Skeletal muscle tissue (tissue), 4 donors: ENCODE measurements around the gene LSG1. TPM values are rescaled to one million over a fixed set of nuclear protein-coding genes. Genes with fewer than 3 reads are reported as not detected.

Experiments used
- H3K27ac ChIP-seq: one replicate; pipeline ENCODE4 v1.7.0; 2013; ENCODE audit warnings: mild to moderate bottlenecking, low read depth, low read length, inconsistent platforms
- H3K27me3 ChIP-seq, 3 donors: one replicate each; pipeline ENCODE4 v1.7.0; 2013; ENCODE audit warnings: low read length in 3 of 3; ENCODE audit not compliant: control insufficient read depth in 3 of 3, insufficient read depth in 3 of 3
- H3K36me3 ChIP-seq, 3 donors: one replicate each; pipeline ENCODE4 v1.7.0; 2013; ENCODE audit warnings: low read length in 3 of 3; ENCODE audit not compliant: control insufficient read depth in 3 of 3, insufficient read depth in 3 of 3
- H3K4me1 ChIP-seq, 3 donors: one replicate each; pipeline ENCODE4 v1.7.0; 2013; ENCODE audit warnings: low read length in 3 of 3, mild to moderate bottlenecking in 3 of 3; ENCODE audit not compliant: control insufficient read depth in 3 of 3, insufficient read depth in 3 of 3
- H3K4me3 ChIP-seq, 3 donors: one replicate each; pipeline ENCODE4 v1.7.0; 2013; ENCODE audit warnings: low read length in 3 of 3
- H3K9ac ChIP-seq, 3 donors: one replicate each; pipeline ENCODE4 v1.7.0; 2013; ENCODE audit warnings: low read length in 3 of 3, mild to moderate bottlenecking in 3 of 3, moderate library complexity in 2 of 3, low read depth in 1 of 3
- H3K9me3 ChIP-seq, 3 donors: one replicate each; pipeline ENCODE4 v1.7.0; 2013; ENCODE audit warnings: low read length in 3 of 3; ENCODE audit not compliant: control insufficient read depth in 3 of 3
- total RNA-seq: library from RNA; depleted of rRNA; stranded (reverse); fragments of >200 nt; gene quantifications from one replicate; pipeline ENCODE4 v1.2.3, GENCODE V29; 2014
- donor health status: Osteomylitis.

LSG1 gene
- total RNA-seq, 1 donor from 2014 or later = 36.5 TPM

DNA sequence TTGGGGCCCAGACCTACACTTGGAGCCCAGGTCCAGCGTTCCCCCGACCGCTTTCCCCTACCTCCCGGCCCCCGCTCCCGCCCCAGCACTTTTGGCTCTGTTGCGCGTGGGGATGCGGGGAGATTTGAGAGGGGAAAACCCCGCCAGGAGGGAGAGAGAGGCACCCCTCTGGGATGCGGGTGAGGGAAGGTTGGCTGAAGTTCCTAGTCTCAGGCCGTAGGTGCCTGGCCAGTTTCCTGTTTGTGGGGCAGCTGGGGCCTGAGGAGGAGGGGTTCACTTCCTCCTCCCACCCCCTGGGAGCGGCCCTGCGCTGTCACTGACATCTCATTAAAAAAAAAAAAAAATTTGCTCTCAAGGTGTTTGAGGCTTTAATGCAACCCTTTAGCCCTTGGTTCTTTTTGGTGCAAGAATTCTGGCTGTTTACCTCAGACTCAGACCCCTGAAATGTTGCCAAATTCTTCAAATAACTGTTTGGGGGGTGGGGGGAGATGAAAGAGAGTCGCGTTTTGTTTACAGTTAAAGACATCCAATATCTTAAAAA, 16.3 kb upstream of the LSG1 start:
- no peaks in the 10 kb centered on the region for H3K9me3 ChIP-seq
- peaks cover 0 to 8% (median 0%) of the 10 kb centered on the region in 3 donors for H3K36me3 ChIP-seq
- H3K4me1 ChIP-seq = peaks cover 41 to 48% (median 48%) of the 10 kb centered on the region in 3 donors
- peak overlapping the region; percentile 83 to 89 (median 88) for H3K4me3 ChIP-seq
- peak overlapping the region; percentile 34 for H3K27ac ChIP-seq
- no peaks in the 10 kb centered on the region for H3K27me3 ChIP-seq
- H3K9ac ChIP-seq = peak overlapping the region in 2 of 3 donors; percentile 80 to 93

DNA sequence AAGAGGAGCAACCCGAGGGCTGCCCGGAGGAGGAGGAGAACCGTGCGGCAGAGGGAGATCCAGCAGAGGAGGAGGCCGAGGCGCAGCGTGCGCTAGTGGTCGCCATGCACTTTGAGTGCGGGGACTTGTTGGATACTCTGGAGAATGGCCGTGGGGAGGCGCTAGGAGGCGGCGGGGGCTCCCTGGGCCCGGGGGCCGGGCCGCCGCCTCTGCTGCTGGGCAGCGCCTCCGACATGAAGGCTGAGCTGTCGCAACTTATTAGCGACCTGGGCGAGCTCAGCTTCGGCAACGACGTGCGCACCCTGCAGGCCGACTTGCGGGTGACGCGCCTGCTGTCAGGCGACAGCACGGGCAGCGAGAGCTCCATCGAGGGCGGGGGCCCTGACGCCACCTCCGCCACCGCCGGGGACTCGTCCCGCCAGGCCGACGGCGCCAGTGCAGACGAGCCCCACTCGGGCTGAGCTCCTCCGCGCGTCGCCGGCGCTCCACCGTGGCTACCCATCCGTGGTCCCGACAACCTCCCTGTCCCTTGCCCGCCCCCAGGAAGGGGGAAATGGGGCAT, 15.7 kb upstream of the LSG1 start:
- no peaks in the 10 kb centered on the region for H3K9me3 ChIP-seq
- peak overlapping the region; percentile 83 to 89 (median 88) for H3K4me3 ChIP-seq
- peak overlapping the region; percentile 34 for H3K27ac ChIP-seq
- peaks cover 46 to 53% (median 53%) of the 10 kb centered on the region in 3 donors for H3K4me1 ChIP-seq
- H3K27me3 ChIP-seq = no peaks in the 10 kb centered on the region
- H3K36me3 ChIP-seq = peaks cover 0 to 8% (median 0%) of the 10 kb centered on the region in 3 donors
- H3K9ac ChIP-seq = peak overlapping the region in 2 of 3 donors; percentile 80 to 93

DNA sequence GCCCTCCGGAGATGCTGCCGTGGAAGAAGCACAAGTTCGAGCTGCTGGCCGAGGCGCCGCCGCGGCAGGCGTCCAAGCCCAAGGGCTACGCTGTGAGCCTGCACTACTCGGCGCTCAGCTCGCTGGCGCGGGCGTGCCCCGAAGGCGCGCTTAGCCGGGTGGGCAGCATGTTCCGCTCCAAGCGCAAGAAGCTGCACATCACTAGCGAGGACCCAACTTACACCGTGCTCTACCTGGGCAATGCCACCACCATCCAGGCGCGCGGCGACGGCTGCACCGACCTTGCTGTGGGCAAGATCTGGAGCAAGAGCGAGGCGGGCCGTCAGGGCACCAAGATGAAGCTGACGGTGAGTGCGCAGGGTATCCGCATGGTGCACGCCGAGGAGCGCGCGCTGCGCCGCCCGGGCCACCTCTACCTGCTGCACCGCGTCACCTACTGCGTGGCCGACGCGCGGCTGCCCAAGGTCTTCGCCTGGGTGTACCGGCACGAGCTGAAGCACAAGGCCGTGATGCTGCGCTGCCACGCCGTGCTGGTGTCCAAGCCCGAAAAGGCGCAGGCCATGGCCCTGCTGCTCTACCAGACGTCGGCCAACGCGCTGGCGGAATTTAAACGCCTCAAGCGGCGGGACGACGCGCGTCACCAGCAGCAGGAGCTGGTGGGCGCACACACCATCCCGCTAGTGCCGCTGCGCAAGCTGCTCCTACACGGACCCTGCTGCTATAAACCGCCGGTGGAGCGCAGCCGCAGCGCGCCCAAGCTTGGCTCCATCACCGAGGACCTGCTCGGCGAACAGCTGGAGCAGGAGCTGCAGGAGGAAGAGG, 15.0 kb upstream of the LSG1 start:
- Histone ChIP-seq H3K4me1 (peaks cover 50 to 58% (median 58%) of the 10 kb centered on the region in 3 donors), H3K27ac (peak overlapping the region; percentile 68)

DNA sequence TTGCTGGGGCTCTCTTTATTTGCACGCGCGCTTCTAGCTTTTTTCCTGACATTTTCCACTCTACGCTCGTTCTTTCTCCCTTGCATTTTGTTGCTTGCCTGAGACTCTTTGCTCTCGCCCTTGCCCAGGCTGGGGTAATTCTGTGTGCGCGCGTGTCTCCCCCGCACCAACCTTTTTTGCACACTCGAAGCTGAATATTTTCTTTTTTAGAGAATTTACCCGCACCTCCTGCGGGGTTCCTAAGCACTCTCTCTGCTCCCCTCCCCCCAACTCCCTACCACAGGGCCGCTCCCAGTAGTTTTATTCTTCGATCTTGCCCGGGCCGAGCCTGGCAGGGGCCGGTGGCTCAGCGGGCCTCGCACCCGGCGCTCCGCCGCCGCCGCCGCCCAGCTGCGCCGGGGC, 14.4 kb upstream of the LSG1 start:
- Histone ChIP-seq H3K9me3 (no peaks in the 10 kb centered on the region), H3K4me1 (peaks cover 48 to 56% (median 55%) of the 10 kb centered on the region in 3 donors), H3K36me3 (peaks cover 0 to 8% (median 0%) of the 10 kb centered on the region in 3 donors), H3K4me3 (peak overlapping the region; percentile 83 to 89 (median 88)), H3K27ac (peak overlapping the region; percentile 68), H3K9ac (peak overlapping the region; percentile 74 to 93 (median 80)), H3K27me3 (no peaks in the 10 kb centered on the region)

More for the DNA sequence above, 15.0 kb upstream of the LSG1 start:
- H3K4me3 ChIP-seq = peak overlapping the region; percentile 83 to 89 (median 88)
- H3K9ac ChIP-seq = peak overlapping the region; percentile 74 to 93 (median 80)
- peaks cover 0 to 8% (median 0%) of the 10 kb centered on the region in 3 donors for H3K36me3 ChIP-seq
- H3K27me3 ChIP-seq = no peaks in the 10 kb centered on the region
- H3K9me3 ChIP-seq = no peaks in the 10 kb centered on the region

DNA sequence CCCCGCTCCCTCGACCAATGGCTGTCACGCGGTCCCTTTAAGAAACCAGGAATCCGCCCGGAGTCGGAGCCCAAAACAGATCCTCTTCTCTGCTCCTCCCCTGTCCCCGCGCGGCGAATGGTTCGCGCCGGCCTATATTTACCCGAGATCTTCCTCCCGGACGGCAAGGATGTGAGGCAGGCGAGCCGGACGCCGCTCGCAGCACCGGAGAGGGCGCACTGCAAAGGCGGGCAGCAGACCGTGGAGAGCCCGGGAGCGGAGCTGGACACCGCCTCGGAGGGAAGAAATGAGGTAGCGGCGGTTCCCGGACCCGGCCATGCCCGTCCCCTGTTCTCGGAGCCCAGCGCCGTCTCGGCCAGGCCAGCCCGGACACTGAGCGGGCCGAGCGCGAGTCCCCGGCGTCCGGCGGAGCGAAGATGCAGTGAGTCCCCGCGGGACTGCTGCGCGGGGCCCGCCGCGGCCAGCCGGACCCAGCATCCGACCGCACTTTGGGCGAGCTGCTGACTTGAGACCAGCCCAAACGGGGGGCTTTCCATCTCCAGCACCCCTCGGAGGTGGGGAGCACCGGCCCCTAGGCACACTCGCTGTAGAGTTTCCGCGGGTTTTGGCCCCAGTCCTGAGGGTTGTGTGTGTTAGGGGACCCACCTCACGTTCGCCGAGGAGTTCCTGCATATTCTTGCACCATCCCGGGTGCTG, 13.9 kb upstream of the LSG1 start, which contains the start of gene FAM43A:
Gene FAM43A, plus strand, starts transcription at position 166 of the 696 bp plus-strand sequence. CDS start 944 bp downstream, outside the sequence.
- H3K36me3 ChIP-seq = peaks cover 0 to 8% (median 0%) of the 10 kb centered on the region in 3 donors
- H3K4me1 ChIP-seq = peaks cover 43 to 51% (median 51%) of the 10 kb centered on the region in 3 donors
- peak within 1 kb of the TSS; percentile 83 to 89 (median 88) for H3K4me3 ChIP-seq
- peak within 1 kb of the TSS; percentile 74 to 93 (median 80) for H3K9ac ChIP-seq
- no peaks in the 10 kb centered on the region for H3K27me3 ChIP-seq
- H3K9me3 ChIP-seq = no peaks in the 10 kb centered on the region
- peak within 1 kb of the TSS; percentile 68 for H3K27ac ChIP-seq

DNA sequence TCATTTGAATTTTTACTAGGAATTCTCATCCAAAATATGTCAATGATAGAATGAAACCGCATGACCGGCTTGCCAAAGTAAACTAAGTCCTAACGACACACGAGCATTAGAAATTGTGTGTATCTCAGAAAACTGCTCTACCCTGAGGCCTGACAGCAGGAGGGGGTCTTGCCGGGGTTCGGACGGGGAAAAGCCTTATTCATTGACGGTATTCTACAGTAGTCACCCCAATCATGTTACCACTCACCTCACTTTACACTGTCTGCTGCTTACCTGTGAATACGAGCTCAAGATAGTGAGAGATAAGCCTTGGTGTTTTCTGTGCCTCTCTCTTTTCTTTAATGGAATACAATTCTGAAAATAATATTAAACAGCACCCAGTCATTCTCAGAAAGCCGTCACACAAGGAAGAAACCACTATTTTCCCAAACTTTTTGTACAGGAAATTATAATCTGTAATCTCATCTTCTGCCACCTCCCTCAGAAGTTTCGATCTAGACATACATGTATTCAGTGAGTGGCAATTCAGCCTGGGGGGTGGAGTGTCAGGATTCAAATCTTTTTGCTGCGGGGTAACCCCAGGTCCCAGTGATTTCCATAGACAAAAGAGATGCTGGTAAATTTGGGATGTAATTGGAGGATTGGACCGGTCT, 13.2 kb upstream of the LSG1 start:
- peaks cover 0 to 8% (median 0%) of the 10 kb centered on the region in 3 donors for H3K36me3 ChIP-seq
- no peak overlapping the region for H3K9ac ChIP-seq
- H3K27ac ChIP-seq = peak overlapping the region; percentile 68
- H3K4me3 ChIP-seq = peak overlapping the region in 2 of 3 donors; percentile 49 to 83
- no peaks in the 10 kb centered on the region for H3K27me3 ChIP-seq
- no peaks in the 10 kb centered on the region for H3K9me3 ChIP-seq
- peaks cover 37 to 45% (median 44%) of the 10 kb centered on the region in 3 donors for H3K4me1 ChIP-seq

DNA sequence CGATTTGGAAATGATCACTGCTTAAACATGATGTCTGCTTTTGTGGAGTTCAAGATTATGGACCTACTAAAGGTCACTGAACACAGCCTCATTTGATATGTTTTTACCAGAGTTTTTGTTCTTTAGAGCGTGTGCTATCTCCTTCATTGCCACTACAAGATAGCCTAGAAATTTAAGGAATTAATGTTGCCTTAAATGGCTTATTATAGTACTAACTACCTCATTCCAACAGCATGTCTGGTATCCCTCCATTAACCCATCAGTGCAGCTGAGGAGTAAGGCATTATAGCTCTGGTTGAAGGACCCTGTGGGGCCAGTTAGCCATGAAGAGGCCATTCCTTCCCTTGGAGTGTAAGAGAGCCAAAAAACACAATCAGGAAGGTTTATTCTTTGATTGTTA, 11.4 kb upstream of the LSG1 start:
- peaks cover 0 to 6% (median 0%) of the 10 kb centered on the region in 3 donors for H3K36me3 ChIP-seq
- peaks cover 32 to 37% (median 35%) of the 10 kb centered on the region in 3 donors for H3K4me1 ChIP-seq
- peak overlapping the region in 1 of 3 donors; percentile 3 for H3K9ac ChIP-seq
- no peak overlapping the region for H3K4me3 ChIP-seq
- no peaks in the 10 kb centered on the region for H3K27me3 ChIP-seq
- H3K9me3 ChIP-seq = no peaks in the 10 kb centered on the region
- no peak overlapping the region for H3K27ac ChIP-seq

DNA sequence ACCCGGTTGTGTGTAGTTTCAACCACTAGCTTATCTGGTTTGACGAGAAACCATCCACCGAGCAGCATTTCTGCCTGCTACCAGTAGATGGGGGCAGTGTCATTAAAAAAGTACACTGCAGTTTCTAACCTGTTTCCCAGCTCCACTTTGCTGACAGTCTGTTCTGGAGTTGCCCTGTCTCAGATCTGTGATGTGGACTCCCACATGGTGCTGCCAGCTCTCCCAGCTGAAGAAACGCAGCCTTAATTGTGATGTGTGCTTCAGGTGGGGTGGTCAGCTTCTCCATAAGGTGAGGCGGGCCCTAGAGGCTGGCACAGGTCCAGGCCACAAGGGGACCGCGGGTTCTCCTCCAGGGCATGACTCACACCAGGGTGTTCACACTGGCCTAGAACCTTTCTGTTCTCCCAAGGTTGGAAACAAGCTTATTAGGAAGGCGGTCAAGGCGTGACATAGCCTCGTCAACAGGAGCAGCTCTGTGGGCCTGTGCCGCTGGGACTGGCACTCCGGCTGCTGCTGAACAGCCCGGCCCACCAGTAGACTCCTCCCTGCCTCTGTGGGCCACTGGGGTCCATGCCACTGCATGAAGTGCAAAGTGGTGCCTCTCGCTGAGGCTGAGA, 10.8 kb upstream of the LSG1 start:
- peak overlapping the region in 1 of 3 donors; percentile 32 for H3K4me3 ChIP-seq
- no peak overlapping the region for H3K27ac ChIP-seq
- H3K27me3 ChIP-seq = no peaks in the 10 kb centered on the region
- peak overlapping the region in 2 of 3 donors; percentile 3 to 51 for H3K9ac ChIP-seq
- H3K4me1 ChIP-seq = peaks cover 30 to 35% (median 31%) of the 10 kb centered on the region in 3 donors
- H3K9me3 ChIP-seq = no peaks in the 10 kb centered on the region
- peaks cover 0 to 6% (median 0%) of the 10 kb centered on the region in 3 donors for H3K36me3 ChIP-seq
